ENCODE measurements around the gene RNF138. TPM values are rescaled to one million over a fixed set of nuclear protein-coding genes. Genes with fewer than 3 reads are reported as not detected.

RNF138 gene
- total RNA-seq, 1 experiment from 2014 or later: 73.5 TPM

DNA sequence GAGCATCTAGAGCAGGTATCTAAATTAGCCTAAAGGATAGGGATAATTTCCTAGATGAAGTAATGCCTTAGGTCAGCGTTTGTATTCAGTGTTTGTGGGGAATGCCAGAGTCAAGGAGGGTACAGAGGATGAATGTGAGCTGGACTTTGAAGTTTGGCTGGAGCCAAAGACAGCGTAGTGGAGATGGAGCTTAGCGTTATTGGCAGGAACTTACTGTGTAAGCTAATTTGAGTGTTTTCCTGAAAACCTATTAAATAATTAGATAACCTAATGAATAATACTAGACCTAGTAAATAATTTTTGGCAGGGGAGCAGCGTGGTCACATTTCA is 4.2 kb downstream of the RNF138 start:
- Histone ChIP-seq H3K56ac (ENCODE audit: insufficient read length, low read depth, low read length) (no peak overlapping the region), H3K18ac (ENCODE audit: insufficient read length, low read depth, low read length) (no peak overlapping the region), H2BK5ac (ENCODE audit: insufficient read length, low read length) (no peak overlapping the region), H3K79me2 (ENCODE audit: insufficient read depth, low read length) (peaks cover 42% of the 10 kb centered on the region), H3K4me2 (ENCODE audit: insufficient read depth, insufficient read length, low read length) (no peak overlapping the region), H3K4ac (ENCODE audit: low read depth, low read length) (no peak overlapping the region), H3K14ac (ENCODE audit: insufficient read depth, low read length) (no peak overlapping the region), H4K5ac (ENCODE audit: insufficient read length, low read depth, low read length) (no peak overlapping the region), H4K20me1 (ENCODE audit: control insufficient read depth, insufficient read depth, insufficient read length) (no peaks in the 10 kb centered on the region), H3T11ph (ENCODE audit: low read length) (no peak overlapping the region), H3K4me1 (ENCODE audit: insufficient read depth, low read length) (no peaks in the 10 kb centered on the region), H2BK20ac (ENCODE audit: low read depth, low read length, poor library complexity, severe bottlenecking) (no peak overlapping the region), H3K27ac (ENCODE audit: insufficient read length, low read depth, low read length) (no peak overlapping the region), H3K79me1 (ENCODE audit: insufficient read depth, low read depth, low read length, poor library complexity, severe bottlenecking) (peaks cover 6% of the 10 kb centered on the region), H4K91ac (ENCODE audit: insufficient read length, low read depth, low read length) (no peak overlapping the region), H4K8ac (replicated peaks; ENCODE audit: insufficient read length, low read depth, low read length) (no peak overlapping the region), H3K27me3 (ENCODE audit: insufficient read depth, low read length) (no peaks in the 10 kb centered on the region), H2AFZ (ENCODE audit: low read length) (no peak overlapping the region), H3K9ac (ENCODE audit: extremely low read depth, insufficient read length, low read length) (peak overlapping the region; percentile 17), H2BK120ac (ENCODE audit: low read depth, low read length, poor library complexity, severe bottlenecking) (no peak overlapping the region), H2AK5ac (ENCODE audit: insufficient read length, low read length) (no peak overlapping the region), H3K23ac (ENCODE audit: insufficient read length, low read depth, low read length) (no peak overlapping the region), H2BK12ac (ENCODE audit: insufficient read length, low read depth, low read length) (no peak overlapping the region), H3K9me3 (ENCODE audit: control insufficient read depth, low read depth, low read length) (no peaks in the 10 kb centered on the region), H3K23me2 (ENCODE audit: insufficient read length, low read depth, low read length, poor library complexity, severe bottlenecking) (peaks cover 7% of the 10 kb centered on the region), H2BK15ac (ENCODE audit: low read depth, low read length) (no peak overlapping the region)
- Mint-ChIP-seq H3K4me3 (no peak overlapping the region), H3K27ac (peak overlapping the region in 1 of 3 experiments; percentile 46; a peak in 1 of 7 replicates), H3K36me3 (ENCODE audit: insufficient read depth in 1 of 3, low read depth in 3 of 3) (peaks cover 16 to 44% (median 37%) of the 10 kb centered on the region in 3 experiments), H3K27me3 (ENCODE audit: low read depth) (no peaks in the 10 kb centered on the region), H3K9me3 (peaks cover 1 to 2% of the 10 kb centered on the region in 2 experiments; a peak in 1 of 5 replicates), H3K4me1 (peaks cover 26 to 32% of the 10 kb centered on the region in 2 experiments)
- TF ChIP-seq, protein P1, sequence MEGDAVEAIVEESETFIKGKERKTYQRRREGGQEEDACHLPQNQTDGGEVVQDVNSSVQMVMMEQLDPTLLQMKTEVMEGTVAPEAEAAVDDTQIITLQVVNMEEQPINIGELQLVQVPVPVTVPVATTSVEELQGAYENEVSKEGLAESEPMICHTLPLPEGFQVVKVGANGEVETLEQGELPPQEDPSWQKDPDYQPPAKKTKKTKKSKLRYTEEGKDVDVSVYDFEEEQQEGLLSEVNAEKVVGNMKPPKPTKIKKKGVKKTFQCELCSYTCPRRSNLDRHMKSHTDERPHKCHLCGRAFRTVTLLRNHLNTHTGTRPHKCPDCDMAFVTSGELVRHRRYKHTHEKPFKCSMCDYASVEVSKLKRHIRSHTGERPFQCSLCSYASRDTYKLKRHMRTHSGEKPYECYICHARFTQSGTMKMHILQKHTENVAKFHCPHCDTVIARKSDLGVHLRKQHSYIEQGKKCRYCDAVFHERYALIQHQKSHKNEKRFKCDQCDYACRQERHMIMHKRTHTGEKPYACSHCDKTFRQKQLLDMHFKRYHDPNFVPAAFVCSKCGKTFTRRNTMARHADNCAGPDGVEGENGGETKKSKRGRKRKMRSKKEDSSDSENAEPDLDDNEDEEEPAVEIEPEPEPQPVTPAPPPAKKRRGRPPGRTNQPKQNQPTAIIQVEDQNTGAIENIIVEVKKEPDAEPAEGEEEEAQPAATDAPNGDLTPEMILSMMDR (conservative IDR thresholded peaks at IDR 0.05): no peak
- no CpG with 5 or more reads among the region's 4 CpGs for WGBS (ENCODE audit: extremely low coverage, insufficient read length, low lambda C conversion rate)
- DNase-seq: no peak
